Measurements from ENCODE around the gene SLC16A1.
"Not testable (repeated sequence)": the region's sequence is repeated elsewhere in the genome, so short reads cannot be mapped to it uniquely, and the experiment has no call there.

The SLC16A1 gene

GRCh38 chr1:112925015-112925414 is 31.0 kb downstream of the SLC16A1 start:
- no peak for DNase-seq (ENCODE audit: low spot score)

DNA sequence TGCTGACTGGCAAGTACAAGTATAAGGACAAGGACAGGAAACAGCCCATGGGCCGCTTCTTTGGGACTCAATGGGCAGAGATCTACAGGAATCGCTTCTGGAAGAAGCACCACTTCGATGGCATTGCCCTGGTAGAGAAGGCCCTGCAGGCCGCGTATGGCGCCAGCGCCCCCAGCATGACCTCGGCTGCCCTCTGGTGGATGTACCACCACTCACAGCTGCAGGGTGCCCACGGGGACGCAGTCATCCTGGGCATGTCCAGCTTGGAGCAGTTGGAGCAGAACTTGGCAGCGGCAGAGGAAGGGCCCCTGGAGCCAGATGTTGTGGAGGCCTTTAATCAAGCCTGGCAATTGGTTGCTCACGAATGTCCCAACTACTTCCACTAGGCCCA is 32.0 kb downstream of the SLC16A1 start:
- DNase-seq (ENCODE audit: low spot score), result no peak

- no peak for DNase-seq (ENCODE audit: low spot score)
These were observed 32.6 kb downstream of the SLC16A1 start for GRCh38 chr1:112923234-112923958.

- DNase-seq (ENCODE audit: low spot score), result no peak
These were observed 44.3 kb downstream of the SLC16A1 start for GRCh38 chr1:112911506-112912220.

GRCh38 chr1:112909847-112910246 is 46.1 kb downstream of the SLC16A1 start:
- DNase-seq (ENCODE audit: low spot score), result no peak

DNA sequence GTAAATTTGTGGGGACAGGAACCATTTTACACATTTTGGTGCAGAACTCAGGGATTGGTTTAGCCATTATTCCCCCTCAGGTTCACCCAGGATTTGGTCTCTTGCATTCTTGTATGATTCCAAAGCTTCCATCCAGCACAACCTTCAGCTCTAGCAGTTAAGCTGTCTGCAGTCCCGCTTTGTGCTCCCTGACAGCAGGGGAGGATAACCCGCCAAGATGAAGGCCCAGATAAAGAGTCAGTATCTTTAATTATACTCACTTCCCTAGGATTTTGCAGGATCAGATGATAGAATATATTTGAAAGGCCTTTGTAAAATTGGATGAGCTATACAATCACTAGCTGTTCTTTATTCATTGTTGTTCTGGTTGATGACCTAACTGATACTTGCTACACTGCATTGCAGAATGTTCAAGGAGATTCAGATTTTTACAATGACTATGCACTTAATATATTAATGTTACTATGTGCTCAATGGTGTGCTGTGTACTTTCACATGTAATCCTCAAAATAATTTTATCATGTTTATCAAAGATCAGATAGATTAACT is 49.8 kb downstream of the SLC16A1 start:
- DNase-seq (ENCODE audit: low spot score), result no peak

GRCh38 chr1:112905395-112906149 is 50.4 kb downstream of the SLC16A1 start:
- no peak for DNase-seq (ENCODE audit: low spot score)

DNA sequence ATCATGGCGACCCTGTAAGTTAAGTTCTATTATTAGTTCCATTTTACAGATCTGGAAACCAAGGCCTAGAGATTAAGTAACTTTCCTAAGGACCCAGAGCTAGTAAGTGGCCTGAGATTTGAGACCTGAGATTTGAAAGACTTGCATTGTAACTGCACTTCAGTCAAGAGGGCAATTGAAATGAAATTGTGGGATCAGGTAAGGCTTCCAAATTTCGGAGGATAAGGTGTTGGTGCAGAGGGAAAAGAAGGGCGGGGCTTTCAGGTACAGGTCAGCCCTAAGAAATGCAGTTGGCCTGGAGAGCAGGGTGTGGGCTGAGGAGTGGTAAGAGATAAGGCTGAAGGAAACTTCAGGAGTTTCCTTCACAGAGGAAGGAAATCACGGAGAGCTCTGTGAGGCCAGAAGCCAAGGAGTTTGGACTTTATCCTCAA is 51.1 kb downstream of the SLC16A1 start:
- no peak for DNase-seq (ENCODE audit: low spot score)

- no peak for DNase-seq (ENCODE audit: low spot score)
These were observed 51.7 kb downstream of the SLC16A1 start for GRCh38 chr1:112904071-112904830.

DNA sequence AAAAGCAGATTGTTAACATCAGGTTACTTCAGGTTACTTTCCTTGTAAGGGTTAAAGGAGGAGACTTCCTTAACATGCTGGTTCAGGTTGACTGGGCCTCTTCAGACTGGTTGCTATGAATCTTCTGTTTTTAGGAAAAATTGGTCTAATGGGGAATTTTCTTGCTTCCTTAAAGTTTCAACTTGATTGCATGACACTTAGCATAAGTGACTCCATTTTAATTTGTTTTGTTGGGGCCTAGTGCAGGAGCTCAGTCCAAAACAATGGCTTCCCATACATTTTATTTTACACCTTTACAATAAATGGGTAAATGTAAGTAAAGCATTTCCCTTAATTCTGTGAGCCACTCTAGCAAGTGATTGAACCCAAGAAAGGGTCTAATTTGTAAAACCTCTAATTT is 53.8 kb downstream of the SLC16A1 start:
- no peak for DNase-seq (ENCODE audit: low spot score)

GRCh38 chr1:112901387-112901786 is 54.6 kb downstream of the SLC16A1 start:
- DNase-seq (ENCODE audit: low spot score), result no peak

DNA sequence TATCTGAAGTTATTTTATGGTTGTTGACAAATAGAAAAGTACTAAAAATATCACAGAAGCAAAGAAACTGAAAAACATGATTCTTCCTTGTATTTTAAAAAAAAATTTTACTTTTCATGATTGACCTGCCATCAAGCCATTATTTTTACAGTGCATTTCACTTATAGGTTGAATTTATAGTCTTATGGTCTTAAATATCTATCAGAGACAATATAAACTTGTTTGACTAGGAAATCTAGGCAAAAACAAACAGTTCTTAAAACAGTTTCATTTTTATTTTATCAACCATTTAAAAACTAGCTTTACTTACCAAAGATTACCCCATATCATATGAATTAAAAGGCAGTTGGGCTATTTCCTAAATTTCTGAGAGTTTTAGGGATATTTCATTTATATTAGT is 59.2 kb downstream of the SLC16A1 start:
- no peak for DNase-seq (ENCODE audit: low spot score)

- no peak for DNase-seq (ENCODE audit: low spot score)
These were observed 61.4 kb downstream of the SLC16A1 start for GRCh38 chr1:112894561-112895011.

- DNase-seq (ENCODE audit: low spot score), result no peak
These were observed 62.0 kb downstream of the SLC16A1 start for GRCh38 chr1:112894010-112894292.

DNA sequence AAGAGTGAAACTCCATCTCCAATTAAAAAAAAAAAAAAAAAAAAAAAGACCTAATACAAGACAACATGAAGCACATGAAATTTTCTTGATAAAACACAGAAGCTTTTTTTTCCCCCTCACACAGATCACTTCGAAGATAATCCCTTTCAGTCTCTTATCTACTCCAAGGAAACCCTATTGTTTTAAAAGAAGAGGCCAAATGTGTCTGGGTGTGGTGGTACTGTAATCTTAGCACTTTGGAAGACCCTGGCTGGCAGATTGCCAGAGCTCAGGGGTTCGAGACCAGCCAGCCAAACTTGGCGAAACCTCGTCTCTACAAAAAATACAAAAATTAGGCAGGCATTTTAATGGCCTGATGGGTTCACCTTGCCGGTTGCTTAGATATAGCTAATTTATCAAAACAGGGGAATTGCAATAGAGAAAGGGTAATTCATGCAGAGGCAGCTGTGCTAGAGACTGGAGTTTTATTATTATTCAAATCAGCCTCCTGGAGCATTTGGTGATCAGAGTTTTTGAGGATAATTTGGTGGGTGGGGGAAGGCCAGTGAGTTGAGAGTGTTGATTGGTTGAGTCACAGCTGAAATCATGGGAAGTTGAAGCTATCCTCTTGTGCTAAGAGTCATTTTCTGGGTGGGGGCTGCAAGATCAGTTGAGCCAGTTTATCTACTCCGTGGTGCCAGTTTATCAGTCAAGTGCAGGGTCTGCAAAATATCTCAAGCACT is 62.5 kb downstream of the SLC16A1 start:
- DNase-seq (ENCODE audit: low spot score), result no peak

DNA sequence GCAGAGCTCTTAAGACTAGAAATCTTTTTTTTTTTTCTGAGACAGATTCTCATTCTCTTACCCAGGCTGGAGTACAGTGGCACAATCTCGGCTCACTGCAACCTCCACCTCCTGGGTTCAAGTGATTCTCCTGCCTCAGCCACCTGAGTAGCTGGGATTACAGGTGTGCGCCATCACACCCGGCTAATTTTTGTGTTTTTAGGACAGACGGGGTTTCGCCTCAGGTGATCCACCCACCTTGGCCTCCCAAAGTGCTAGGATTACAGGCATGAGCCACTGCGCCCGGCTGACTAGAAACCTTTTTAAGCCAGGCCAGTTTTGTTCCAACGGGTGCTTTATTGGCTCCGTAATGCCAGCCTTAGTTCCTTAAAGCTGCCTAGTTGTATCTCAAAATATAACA is 66.1 kb downstream of the SLC16A1 start:
- DNase-seq (ENCODE audit: low spot score), result not testable (repeated sequence)

DNA sequence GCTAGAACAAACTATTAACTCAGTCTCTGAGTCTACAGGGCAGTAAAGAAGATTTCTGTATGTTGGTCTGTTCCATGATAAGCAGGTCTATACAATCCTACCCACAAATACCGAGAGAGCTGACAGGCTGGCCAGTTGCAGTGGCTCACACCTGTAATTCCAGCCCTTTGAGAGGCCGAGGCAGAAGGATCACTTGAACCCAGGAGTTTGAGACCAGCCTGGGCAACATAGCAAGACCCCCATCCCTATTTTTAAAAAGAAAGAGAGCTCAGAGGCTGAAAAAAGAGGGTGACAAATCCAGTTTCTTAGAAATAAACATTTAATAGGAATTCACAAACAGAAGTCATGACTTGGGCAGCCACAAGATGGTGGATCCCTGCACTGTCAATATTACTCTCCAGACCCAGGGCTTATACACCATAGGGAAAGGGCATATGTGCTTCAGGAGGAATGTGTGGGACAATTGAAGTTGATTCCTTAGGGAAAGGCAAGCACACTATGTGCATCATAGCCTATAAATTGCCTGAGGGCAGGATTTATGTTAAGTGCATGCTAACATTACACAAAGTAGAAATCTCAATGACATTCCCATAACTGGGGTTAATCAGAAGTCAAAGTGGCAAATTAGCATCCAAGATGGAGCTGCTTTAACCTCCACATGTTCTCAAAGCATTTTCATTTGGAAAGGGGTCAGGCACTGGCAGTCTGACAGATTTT is 66.8 kb downstream of the SLC16A1 start:
- DNase-seq (ENCODE audit: low spot score), result no peak

DNA sequence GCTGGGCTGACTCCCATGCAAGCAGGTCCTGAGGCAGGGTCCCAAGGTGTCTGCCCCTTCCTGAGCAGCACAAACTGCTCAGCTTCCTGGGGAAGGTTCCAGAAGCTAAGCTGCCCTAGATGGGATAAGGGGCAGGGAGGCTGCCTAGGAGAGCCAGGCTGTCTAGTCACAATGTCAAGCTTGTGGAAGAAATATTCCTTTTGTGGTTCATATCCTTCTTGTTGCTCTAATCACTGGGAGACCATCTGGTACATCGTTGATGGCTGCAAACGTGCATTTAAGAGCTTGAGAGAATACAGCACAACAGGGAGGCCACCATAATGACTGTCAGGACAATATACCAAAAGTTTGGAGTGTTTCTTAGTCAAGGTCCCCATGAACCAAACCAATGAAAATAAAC is 67.4 kb downstream of the SLC16A1 start:
- no peak for DNase-seq (ENCODE audit: low spot score)

GRCh38 chr1:112887599-112888283 is 68.3 kb downstream of the SLC16A1 start:
- no peak for DNase-seq (ENCODE audit: low spot score)

DNA sequence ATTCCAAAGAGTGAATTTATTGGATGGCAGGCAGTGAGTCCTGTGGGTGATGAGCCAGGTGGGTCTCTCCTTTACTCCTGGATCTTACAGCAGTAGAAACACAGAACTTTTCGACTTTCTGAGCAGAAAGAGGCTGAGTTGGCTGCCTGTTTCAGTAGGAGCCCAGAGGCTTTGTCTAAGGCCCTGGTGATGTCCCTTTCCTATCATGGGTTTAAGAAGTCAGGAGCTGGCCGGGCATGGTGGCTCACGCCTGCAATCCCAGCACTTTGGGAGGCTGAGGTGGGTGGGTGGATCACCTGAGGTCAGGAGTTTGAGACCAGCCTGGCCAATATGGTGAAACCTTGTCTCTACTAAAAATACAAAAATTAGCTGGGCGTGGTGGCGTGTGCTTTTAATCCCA is 71.0 kb downstream of the SLC16A1 start:
- not testable (repeated sequence) for DNase-seq (ENCODE audit: low spot score)
